Measurements from ENCODE around the gene AURKAIP1.

Gene AURKAIP1

GRCh38 chr1:1359308-1359663 is 15.7 kb downstream of the AURKAIP1 start:
- Histone ChIP-seq H3K9me3 (ENCODE audit: control insufficient read depth, insufficient read depth, low read length) (no peaks in the 10 kb centered on the region), H3K9ac (ENCODE audit: low read depth, low read length) (no peak overlapping the region), H3K27ac (ENCODE audit: low read depth, low read length) (peak overlapping the region; percentile 59), H3K36me3 (ENCODE audit: control insufficient read depth, insufficient read depth, low read length) (no peaks in the 10 kb centered on the region), H3K4me3 (ENCODE audit: low read depth, low read length) (no peak overlapping the region), H3K27me3 (ENCODE audit: control insufficient read depth, insufficient read depth, low read length) (peaks cover 12% of the 10 kb centered on the region), H3K4me1 (ENCODE audit: control insufficient read depth, insufficient read depth, low read length) (peaks cover 19% of the 10 kb centered on the region)

GRCh38 chr1:1358433-1359271 is 16.4 kb downstream of the AURKAIP1 start, which contains the start of gene MXRA8:
Gene MXRA8, minus strand, starts transcription at chr1:1358555. Its CDS starts 51 bp downstream, at chr1:1358504.
- peak within 1 kb of the TSS; percentile 59 for H3K27ac ChIP-seq (ENCODE audit: low read depth, low read length)
- no peaks in the 10 kb centered on the region for H3K36me3 ChIP-seq (ENCODE audit: control insufficient read depth, insufficient read depth, low read length)
- H3K9me3 ChIP-seq (ENCODE audit: control insufficient read depth, insufficient read depth, low read length): no peaks in the 10 kb centered on the region
- H3K4me3 ChIP-seq (ENCODE audit: low read depth, low read length): peak within 1 kb of the TSS; percentile 5; the same call in 1 of the 2 replicates
- no peak within 1 kb of the TSS for H3K9ac ChIP-seq (ENCODE audit: low read depth, low read length)
- peaks cover 16% of the 10 kb centered on the region for H3K27me3 ChIP-seq (ENCODE audit: control insufficient read depth, insufficient read depth, low read length)
- peaks cover 19% of the 10 kb centered on the region for H3K4me1 ChIP-seq (ENCODE audit: control insufficient read depth, insufficient read depth, low read length)

- Histone ChIP-seq H3K4me1 (ENCODE audit: control insufficient read depth, insufficient read depth, low read length) (peaks cover 26% of the 10 kb centered on the region), H3K27me3 (ENCODE audit: control insufficient read depth, insufficient read depth, low read length) (peaks cover 16% of the 10 kb centered on the region), H3K9me3 (ENCODE audit: control insufficient read depth, insufficient read depth, low read length) (no peaks in the 10 kb centered on the region), H3K4me3 (ENCODE audit: low read depth, low read length) (peak overlapping the region; percentile 5; the same call in 1 of the 2 replicates), H3K27ac (ENCODE audit: low read depth, low read length) (peak overlapping the region; percentile 59), H3K9ac (ENCODE audit: low read depth, low read length) (no peak overlapping the region), H3K36me3 (ENCODE audit: control insufficient read depth, insufficient read depth, low read length) (no peaks in the 10 kb centered on the region)
Observed at GRCh38 chr1:1357871-1358432, 17.1 kb downstream of the AURKAIP1 start.

GRCh38 chr1:1356796-1357401 is 18.1 kb downstream of the AURKAIP1 start:
- Histone ChIP-seq H3K9ac (ENCODE audit: low read depth, low read length) (no peak overlapping the region), H3K27me3 (ENCODE audit: control insufficient read depth, insufficient read depth, low read length) (peaks cover 20% of the 10 kb centered on the region), H3K4me1 (ENCODE audit: control insufficient read depth, insufficient read depth, low read length) (peaks cover 34% of the 10 kb centered on the region), H3K4me3 (ENCODE audit: low read depth, low read length) (no peak overlapping the region), H3K27ac (ENCODE audit: low read depth, low read length) (no peak overlapping the region), H3K36me3 (ENCODE audit: control insufficient read depth, insufficient read depth, low read length) (no peaks in the 10 kb centered on the region), H3K9me3 (ENCODE audit: control insufficient read depth, insufficient read depth, low read length) (no peaks in the 10 kb centered on the region)

GRCh38 chr1:1356166-1356795 is 18.7 kb downstream of the AURKAIP1 start:
- no peak overlapping the region for H3K9ac ChIP-seq (ENCODE audit: low read depth, low read length)
- peaks cover 20% of the 10 kb centered on the region for H3K27me3 ChIP-seq (ENCODE audit: control insufficient read depth, insufficient read depth, low read length)
- no peaks in the 10 kb centered on the region for H3K36me3 ChIP-seq (ENCODE audit: control insufficient read depth, insufficient read depth, low read length)
- no peaks in the 10 kb centered on the region for H3K9me3 ChIP-seq (ENCODE audit: control insufficient read depth, insufficient read depth, low read length)
- H3K4me1 ChIP-seq (ENCODE audit: control insufficient read depth, insufficient read depth, low read length): peaks cover 38% of the 10 kb centered on the region
- no peak overlapping the region for H3K27ac ChIP-seq (ENCODE audit: low read depth, low read length)
- H3K4me3 ChIP-seq (ENCODE audit: low read depth, low read length): no peak overlapping the region

- Histone ChIP-seq H3K4me3 (ENCODE audit: low read depth, low read length) (peak overlapping the region; percentile 43; the same call in 1 of the 2 replicates), H3K27me3 (ENCODE audit: control insufficient read depth, insufficient read depth, low read length) (peaks cover 20% of the 10 kb centered on the region), H3K36me3 (ENCODE audit: control insufficient read depth, insufficient read depth, low read length) (no peaks in the 10 kb centered on the region), H3K27ac (ENCODE audit: low read depth, low read length) (no peak overlapping the region), H3K9ac (ENCODE audit: low read depth, low read length) (no peak overlapping the region), H3K4me1 (ENCODE audit: control insufficient read depth, insufficient read depth, low read length) (peaks cover 36% of the 10 kb centered on the region), H3K9me3 (ENCODE audit: control insufficient read depth, insufficient read depth, low read length) (no peaks in the 10 kb centered on the region)
Observed at GRCh38 chr1:1355416-1355815, 19.6 kb downstream of the AURKAIP1 start.

GRCh38 chr1:1354271-1355247 is 20.4 kb downstream of the AURKAIP1 start:
- Histone ChIP-seq H3K9ac (ENCODE audit: low read depth, low read length) (no peak overlapping the region), H3K4me1 (ENCODE audit: control insufficient read depth, insufficient read depth, low read length) (peaks cover 36% of the 10 kb centered on the region), H3K9me3 (ENCODE audit: control insufficient read depth, insufficient read depth, low read length) (no peaks in the 10 kb centered on the region), H3K36me3 (ENCODE audit: control insufficient read depth, insufficient read depth, low read length) (no peaks in the 10 kb centered on the region), H3K27me3 (ENCODE audit: control insufficient read depth, insufficient read depth, low read length) (peaks cover 20% of the 10 kb centered on the region), H3K4me3 (ENCODE audit: low read depth, low read length) (peak overlapping the region; percentile 49), H3K27ac (ENCODE audit: low read depth, low read length) (peak overlapping the region; percentile 13)

GRCh38 chr1:1353389-1354151 is 21.4 kb downstream of the AURKAIP1 start:
- peaks cover 20% of the 10 kb centered on the region for H3K27me3 ChIP-seq (ENCODE audit: control insufficient read depth, insufficient read depth, low read length)
- H3K4me1 ChIP-seq (ENCODE audit: control insufficient read depth, insufficient read depth, low read length): peaks cover 27% of the 10 kb centered on the region
- peak overlapping the region; percentile 13 for H3K27ac ChIP-seq (ENCODE audit: low read depth, low read length)
- H3K9me3 ChIP-seq (ENCODE audit: control insufficient read depth, insufficient read depth, low read length): no peaks in the 10 kb centered on the region
- peak overlapping the region; percentile 49; the same call in 1 of the 2 replicates for H3K4me3 ChIP-seq (ENCODE audit: low read depth, low read length)
- H3K36me3 ChIP-seq (ENCODE audit: control insufficient read depth, insufficient read depth, low read length): no peaks in the 10 kb centered on the region
- no peak overlapping the region for H3K9ac ChIP-seq (ENCODE audit: low read depth, low read length)

GRCh38 chr1:1352786-1353388 is 22.1 kb downstream of the AURKAIP1 start:
- no peak overlapping the region for H3K27ac ChIP-seq (ENCODE audit: low read depth, low read length)
- no peak overlapping the region for H3K9ac ChIP-seq (ENCODE audit: low read depth, low read length)

More at GRCh38 chr1:1352786-1353388, 22.1 kb downstream of the AURKAIP1 start:
- Histone ChIP-seq H3K36me3 (ENCODE audit: control insufficient read depth, insufficient read depth, low read length) (no peaks in the 10 kb centered on the region), H3K27me3 (ENCODE audit: control insufficient read depth, insufficient read depth, low read length) (peaks cover 20% of the 10 kb centered on the region), H3K4me3 (ENCODE audit: low read depth, low read length) (no peak overlapping the region), H3K9me3 (ENCODE audit: control insufficient read depth, insufficient read depth, low read length) (no peaks in the 10 kb centered on the region), H3K4me1 (ENCODE audit: control insufficient read depth, insufficient read depth, low read length) (peaks cover 26% of the 10 kb centered on the region)

Measured in HUES48 (cell line).